GM18868 (cell line): ENCODE data around the gene TTC3.
A peak's percentile ranks its signal among the peaks of the same experiment; 100 is the strongest.

Experiments used
- ATAC-seq: cut with Tn5 transposase; IDR thresholded peaks from one replicate; pipeline ENCODE4 v1.9.1; 2021; ENCODE audit warnings: mild to moderate bottlenecking, moderate library complexity; ENCODE audit not compliant: unreplicated experiment

TTC3 gene

GRCh38 chr21:37244501-37245095 is 171.5 kb downstream of the TTC3 start:
- ATAC-seq: no peak

- no peak for ATAC-seq
These were observed 172.1 kb downstream of the TTC3 start for GRCh38 chr21:37245151-37245550.

GRCh38 chr21:37248298-37248697 is 175.2 kb downstream of the TTC3 start:
- no peak for ATAC-seq

- ATAC-seq: peak; percentile 47
These were observed 176.3 kb downstream of the TTC3 start for GRCh38 chr21:37249112-37249904.

- no peak for ATAC-seq
These were observed 178.2 kb downstream of the TTC3 start for GRCh38 chr21:37251294-37251634.
